HepG2 (cell line): ENCODE data around the gene PMIS2. TPM values are rescaled to one million over a fixed set of nuclear protein-coding genes. Genes with fewer than 3 reads are reported as not detected.

Experiments used
- DMAP1 ChIP-seq: IDR thresholded peaks from 2 replicates; pipeline ENCODE4 v1.6.1; 2016
- JDP2 ChIP-seq: sonication (generic); formaldehyde crosslinking; IDR thresholded peaks from 2 replicates; pipeline ENCODE4 v1.8.1; 2022; ENCODE audit warnings: missing genetic modification reagents, borderline replicate concordance
- KDM2A ChIP-seq: sonication (generic); formaldehyde crosslinking; IDR thresholded peaks from 2 replicates; pipeline ENCODE4 v1.4.0; 2020; ENCODE audit warnings: low read depth, missing genetic modification reagents, borderline replicate concordance
- KDM4B ChIP-seq: sonication (generic); formaldehyde crosslinking; IDR thresholded peaks from 2 replicates; pipeline ENCODE4 v1.4.0; 2020; ENCODE audit warnings: missing genetic modification reagents
- KMT2A ChIP-seq: sonication (generic); formaldehyde crosslinking; IDR thresholded peaks from 2 replicates; pipeline ENCODE4 v1.4.0; 2020; ENCODE audit warnings: missing genetic modification reagents
- MXI1 ChIP-seq: IDR thresholded peaks from 3 replicates; pipeline ENCODE4 v1.6.1; 2012; ENCODE audit warnings: low read depth, low read length, inconsistent platforms, borderline replicate concordance
- NR2F6 ChIP-seq, 2 experiments: IDR thresholded peaks; 2 replicates each; pipeline ENCODE4 v1.6.1; 2016; ENCODE audit warnings: antibody characterized with exemption in 1 of 2, mild to moderate bottlenecking in 1 of 2
- RFX3 ChIP-seq: IDR thresholded peaks from 2 replicates; pipeline ENCODE4 v1.6.1; 2016; ENCODE audit warnings: missing biosample characterization, missing genetic modification reagents
- RXRA ChIP-seq: sonication (generic); formaldehyde crosslinking; IDR thresholded peaks from 2 replicates; pipeline ENCODE4 v1.5.1; 2020; ENCODE audit warnings: missing genetic modification reagents
- SSRP1 ChIP-seq: IDR thresholded peaks from 2 replicates; pipeline ENCODE4 v1.6.1; 2016; ENCODE audit warnings: control low read depth
- STAG1 ChIP-seq: sonication (generic); formaldehyde crosslinking; IDR thresholded peaks from 2 replicates; pipeline ENCODE4 v1.4.0; 2020; ENCODE audit warnings: missing genetic modification reagents
- STAT6 ChIP-seq: sonication (generic); formaldehyde crosslinking; IDR thresholded peaks from 2 replicates; pipeline ENCODE4 v1.4.0; 2020; ENCODE audit warnings: missing genetic modification reagents, mild to moderate bottlenecking, borderline replicate concordance
- TFDP2 ChIP-seq: sonication (generic); formaldehyde crosslinking; IDR thresholded peaks from 2 replicates; pipeline ENCODE4 v1.4.0; 2020; ENCODE audit warnings: missing genetic modification reagents
- ZNF205 ChIP-seq: IDR thresholded peaks from 2 replicates; pipeline ENCODE4 v1.6.1; 2018; ENCODE audit warnings: missing biosample characterization, missing genetic modification reagents
- ZNF207 ChIP-seq: fragments of 450-650 bp; IDR thresholded peaks from 2 replicates; pipeline ENCODE4 v1.6.1; 2016; ENCODE audit warnings: antibody characterized with exemption, borderline replicate concordance
- ZNF747 ChIP-seq: sonication (generic); formaldehyde crosslinking; IDR thresholded peaks from 2 replicates; pipeline ENCODE4 v1.8.1; 2023; ENCODE audit warnings: missing genetic modification reagents, mild to moderate bottlenecking, borderline replicate concordance
- ZNF773 ChIP-seq: sonication (generic); formaldehyde crosslinking; IDR thresholded peaks from 2 replicates; pipeline ENCODE4 v1.4.0; 2020; ENCODE audit warnings: missing genetic modification reagents, borderline replicate concordance
- polyA plus RNA-seq, 8 experiments: library from polyadenylated mRNA; depleted of rRNA in 3 of 8; stranded (reverse) in 7 of 8; unstranded in 1 of 8; fragments of >200 nt; fragmentation: Illumina TruSeq in 4 of 8; extraction: Trizol in 4 of 8; gene quantifications; 2 replicates each; pipeline versions ENCODE4 v1.2.1 to v1.2.3, GENCODE V29; 2011 to 2016; ENCODE audit warnings: low read depth in 4 of 8, missing spikeins in 1 of 8, mixed read lengths in 1 of 8; ENCODE audit not compliant: insufficient read depth in 1 of 8
- total RNA-seq, 5 experiments: library from RNA; depleted of rRNA; stranded (reverse); fragments of >200 nt; fragmentation: Illumina TruSeq; extraction: Trizol; gene quantifications; 2 replicates each; pipeline ENCODE4 v1.2.3, GENCODE V29; 2016; ENCODE audit warnings: low read depth in 1 of 5
- TF ChIP-seq, protein P1 (sequence below): sonication (generic); formaldehyde crosslinking; IDR thresholded peaks from 2 replicates; pipeline ENCODE4 v1.4.0; 2020; ENCODE audit warnings: mild to moderate bottlenecking, missing genetic modification reagents
- TF ChIP-seq, protein P2 (sequence below): sonication (generic); formaldehyde crosslinking; IDR thresholded peaks from 2 replicates; pipeline ENCODE4 v1.4.0; 2020; ENCODE audit warnings: missing genetic modification reagents

Gene PMIS2
- total and polyA plus RNA-seq, 2 of the 13 experiments (the other 11 are each of a cell fraction or from before 2014, with no cell fraction given) = not detected

GRCh38 chr19:35545001-35545854 lies 40.7 kb upstream of the PMIS2 start, which contains the start of gene TMEM147 (continued):
- peak; percentile 44; the same call in 1 of the 2 replicates for TF ChIP-seq TFDP2
- TF ChIP-seq DMAP1 (CRISPR knock-in tag) = peak; percentile 88
- TF ChIP-seq ZNF205 = peak; percentile 11; the same call in 1 of the 2 replicates
- TF ChIP-seq ZNF773 (CRISPR knock-in tag) = peak; percentile 33; the same call in 1 of the 2 replicates
- TF ChIP-seq ZNF207 = no peak
- peak; percentile 82 for TF ChIP-seq KMT2A
- no peak for TF ChIP-seq KDM4B (CRISPR knock-in tag)
- peak; percentile 86; the same call in 2 of the 3 replicates for TF ChIP-seq MXI1
- TF ChIP-seq, protein P1, sequence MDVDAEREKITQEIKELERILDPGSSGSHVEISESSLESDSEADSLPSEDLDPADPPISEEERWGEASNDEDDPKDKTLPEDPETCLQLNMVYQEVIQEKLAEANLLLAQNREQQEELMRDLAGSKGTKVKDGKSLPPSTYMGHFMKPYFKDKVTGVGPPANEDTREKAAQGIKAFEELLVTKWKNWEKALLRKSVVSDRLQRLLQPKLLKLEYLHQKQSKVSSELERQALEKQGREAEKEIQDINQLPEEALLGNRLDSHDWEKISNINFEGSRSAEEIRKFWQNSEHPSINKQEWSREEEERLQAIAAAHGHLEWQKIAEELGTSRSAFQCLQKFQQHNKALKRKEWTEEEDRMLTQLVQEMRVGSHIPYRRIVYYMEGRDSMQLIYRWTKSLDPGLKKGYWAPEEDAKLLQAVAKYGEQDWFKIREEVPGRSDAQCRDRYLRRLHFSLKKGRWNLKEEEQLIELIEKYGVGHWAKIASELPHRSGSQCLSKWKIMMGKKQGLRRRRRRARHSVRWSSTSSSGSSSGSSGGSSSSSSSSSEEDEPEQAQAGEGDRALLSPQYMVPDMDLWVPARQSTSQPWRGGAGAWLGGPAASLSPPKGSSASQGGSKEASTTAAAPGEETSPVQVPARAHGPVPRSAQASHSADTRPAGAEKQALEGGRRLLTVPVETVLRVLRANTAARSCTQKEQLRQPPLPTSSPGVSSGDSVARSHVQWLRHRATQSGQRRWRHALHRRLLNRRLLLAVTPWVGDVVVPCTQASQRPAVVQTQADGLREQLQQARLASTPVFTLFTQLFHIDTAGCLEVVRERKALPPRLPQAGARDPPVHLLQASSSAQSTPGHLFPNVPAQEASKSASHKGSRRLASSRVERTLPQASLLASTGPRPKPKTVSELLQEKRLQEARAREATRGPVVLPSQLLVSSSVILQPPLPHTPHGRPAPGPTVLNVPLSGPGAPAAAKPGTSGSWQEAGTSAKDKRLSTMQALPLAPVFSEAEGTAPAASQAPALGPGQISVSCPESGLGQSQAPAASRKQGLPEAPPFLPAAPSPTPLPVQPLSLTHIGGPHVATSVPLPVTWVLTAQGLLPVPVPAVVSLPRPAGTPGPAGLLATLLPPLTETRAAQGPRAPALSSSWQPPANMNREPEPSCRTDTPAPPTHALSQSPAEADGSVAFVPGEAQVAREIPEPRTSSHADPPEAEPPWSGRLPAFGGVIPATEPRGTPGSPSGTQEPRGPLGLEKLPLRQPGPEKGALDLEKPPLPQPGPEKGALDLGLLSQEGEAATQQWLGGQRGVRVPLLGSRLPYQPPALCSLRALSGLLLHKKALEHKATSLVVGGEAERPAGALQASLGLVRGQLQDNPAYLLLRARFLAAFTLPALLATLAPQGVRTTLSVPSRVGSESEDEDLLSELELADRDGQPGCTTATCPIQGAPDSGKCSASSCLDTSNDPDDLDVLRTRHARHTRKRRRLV (CRISPR knock-in tag) = no peak
- no peak for TF ChIP-seq JDP2 (CRISPR knock-in tag)
- peak; percentile 45 for TF ChIP-seq RXRA
- no peak for TF ChIP-seq NR2F6 (IDR thresholded peaks at IDR 0.05)
- peak; percentile 48 for TF ChIP-seq NR2F6 (CRISPR knock-in tag; IDR thresholded peaks at IDR 0.05)
- TF ChIP-seq SSRP1 (CRISPR knock-in tag) = no peak
- TF ChIP-seq RFX3 (CRISPR knock-in tag) = no peak
- TF ChIP-seq ZNF747 (CRISPR knock-in tag) = peak; percentile 81; the same call in 1 of the 2 replicates
- TF ChIP-seq KDM2A (CRISPR knock-in tag) = peak; percentile 80
- no peak; the same call in 1 of the 2 replicates for TF ChIP-seq STAT6 (CRISPR knock-in tag)
- no peak; the same call in 1 of the 2 replicates for TF ChIP-seq STAG1 (CRISPR knock-in tag)
- TF ChIP-seq, protein P2, sequence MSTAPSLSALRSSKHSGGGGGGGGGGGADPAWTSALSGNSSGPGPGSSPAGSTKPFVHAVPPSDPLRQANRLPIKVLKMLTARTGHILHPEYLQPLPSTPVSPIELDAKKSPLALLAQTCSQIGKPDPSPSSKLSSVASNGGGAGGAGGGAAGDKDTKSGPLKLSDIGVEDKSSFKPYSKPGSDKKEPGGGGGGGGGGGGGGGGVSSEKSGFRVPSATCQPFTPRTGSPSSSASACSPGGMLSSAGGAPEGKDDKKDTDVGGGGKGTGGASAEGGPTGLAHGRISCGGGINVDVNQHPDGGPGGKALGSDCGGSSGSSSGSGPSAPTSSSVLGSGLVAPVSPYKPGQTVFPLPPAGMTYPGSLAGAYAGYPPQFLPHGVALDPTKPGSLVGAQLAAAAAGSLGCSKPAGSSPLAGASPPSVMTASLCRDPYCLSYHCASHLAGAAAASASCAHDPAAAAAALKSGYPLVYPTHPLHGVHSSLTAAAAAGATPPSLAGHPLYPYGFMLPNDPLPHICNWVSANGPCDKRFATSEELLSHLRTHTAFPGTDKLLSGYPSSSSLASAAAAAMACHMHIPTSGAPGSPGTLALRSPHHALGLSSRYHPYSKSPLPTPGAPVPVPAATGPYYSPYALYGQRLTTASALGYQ = 0 out of 2 replicates have a peak, but pooled peaks have one; percentile 47
